Parathyroid adenoma (tissue), 2 donors: ENCODE data around the gene CREBRF.
A peak's percentile ranks its signal among the peaks of the same experiment; 100 is the strongest.
"Not testable (repeated sequence)": the region's sequence is repeated elsewhere in the genome, so short reads cannot be mapped to it uniquely, and the experiment has no call there.

Experiments used
- H2AFZ ChIP-seq: fragments of 300-600 bp; sonication (generic); one replicate; pipeline ENCODE4 v1.7.0; 2017; ENCODE audit warnings: antibody characterized with exemption, mild to moderate bottlenecking
- H3K27ac ChIP-seq: fragments of 300-600 bp; sonication (generic); one replicate; pipeline ENCODE4 v1.7.0; 2017
- H3K27me3 ChIP-seq: fragments of 300-600 bp; sonication (generic); one replicate; pipeline ENCODE4 v1.7.0; 2017; ENCODE audit warnings: low read length; ENCODE audit not compliant: control insufficient read depth, insufficient read depth
- H3K36me3 ChIP-seq: fragments of 300-600 bp; sonication (generic); one replicate; pipeline ENCODE4 v1.7.0; 2017; ENCODE audit warnings: low read length; ENCODE audit not compliant: control insufficient read depth, insufficient read depth
- H3K4me1 ChIP-seq: fragments of 300-600 bp; sonication (generic); one replicate; pipeline ENCODE4 v1.7.0; 2017; ENCODE audit warnings: control low read depth
- H3K4me2 ChIP-seq: fragments of 300-600 bp; sonication (generic); one replicate; pipeline ENCODE4 v1.7.0; 2017; ENCODE audit warnings: low read length
- H3K4me3 ChIP-seq: fragments of 300-600 bp; sonication (generic); one replicate; pipeline ENCODE4 v1.7.0; 2017; ENCODE audit warnings: low read depth, low read length
- H3K79me2 ChIP-seq: fragments of 300-600 bp; sonication (generic); one replicate; pipeline ENCODE4 v1.7.0; 2017; ENCODE audit warnings: control low read depth
- H3K9ac ChIP-seq: fragments of 300-600 bp; sonication (generic); one replicate; pipeline ENCODE4 v1.7.0; 2017; ENCODE audit warnings: mild to moderate bottlenecking
- H3K9me3 ChIP-seq: fragments of 300-600 bp; sonication (generic); one replicate; pipeline ENCODE4 v1.7.0; 2017; ENCODE audit warnings: low read length; ENCODE audit not compliant: control insufficient read depth
- TF ChIP-seq, protein P1 (sequence below): fragments of 300-600 bp; sonication (generic); IDR thresholded peaks from one replicate; pipeline ENCODE4 v1.7.0; 2017; ENCODE audit warnings: antibody characterized with exemption, mild to moderate bottlenecking
- donor health status: primary hyperparathyroidism.

Gene CREBRF

DNA sequence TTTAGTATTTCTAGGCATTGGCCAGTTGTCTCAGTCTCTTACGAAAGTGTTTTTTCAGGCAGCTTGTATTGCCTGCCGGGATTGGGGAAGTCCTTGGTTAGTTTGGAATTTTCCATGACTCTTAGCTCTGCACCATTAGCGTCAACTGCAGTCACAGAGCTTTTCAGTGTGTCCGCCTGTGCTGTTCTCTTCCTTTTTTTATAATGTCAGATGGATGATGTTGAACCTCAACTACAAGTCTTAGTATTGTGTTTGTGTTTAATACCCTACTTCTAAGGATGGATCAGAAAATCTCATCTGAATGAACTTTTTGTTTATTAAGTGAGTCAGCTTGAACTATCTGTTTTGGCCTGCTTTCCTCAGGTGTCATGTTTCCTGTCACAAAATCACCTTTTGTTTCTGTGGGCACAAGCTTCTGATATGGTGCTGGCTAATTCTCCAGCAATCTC, 39.5 kb upstream of the CREBRF start:
- H3K9ac ChIP-seq, result no peak overlapping the region
- H3K27ac ChIP-seq, result peak overlapping the region; percentile 77
- H3K4me2 ChIP-seq, result peak overlapping the region; percentile 34
- TF ChIP-seq, protein P1, sequence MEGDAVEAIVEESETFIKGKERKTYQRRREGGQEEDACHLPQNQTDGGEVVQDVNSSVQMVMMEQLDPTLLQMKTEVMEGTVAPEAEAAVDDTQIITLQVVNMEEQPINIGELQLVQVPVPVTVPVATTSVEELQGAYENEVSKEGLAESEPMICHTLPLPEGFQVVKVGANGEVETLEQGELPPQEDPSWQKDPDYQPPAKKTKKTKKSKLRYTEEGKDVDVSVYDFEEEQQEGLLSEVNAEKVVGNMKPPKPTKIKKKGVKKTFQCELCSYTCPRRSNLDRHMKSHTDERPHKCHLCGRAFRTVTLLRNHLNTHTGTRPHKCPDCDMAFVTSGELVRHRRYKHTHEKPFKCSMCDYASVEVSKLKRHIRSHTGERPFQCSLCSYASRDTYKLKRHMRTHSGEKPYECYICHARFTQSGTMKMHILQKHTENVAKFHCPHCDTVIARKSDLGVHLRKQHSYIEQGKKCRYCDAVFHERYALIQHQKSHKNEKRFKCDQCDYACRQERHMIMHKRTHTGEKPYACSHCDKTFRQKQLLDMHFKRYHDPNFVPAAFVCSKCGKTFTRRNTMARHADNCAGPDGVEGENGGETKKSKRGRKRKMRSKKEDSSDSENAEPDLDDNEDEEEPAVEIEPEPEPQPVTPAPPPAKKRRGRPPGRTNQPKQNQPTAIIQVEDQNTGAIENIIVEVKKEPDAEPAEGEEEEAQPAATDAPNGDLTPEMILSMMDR, result no peak
- no peaks in the 10 kb centered on the region for H3K27me3 ChIP-seq
- H3K9me3 ChIP-seq, result no peaks in the 10 kb centered on the region
- H3K79me2 ChIP-seq, result peaks cover 20% of the 10 kb centered on the region
- no peaks in the 10 kb centered on the region for H3K36me3 ChIP-seq
- H3K4me1 ChIP-seq, result peaks cover 21% of the 10 kb centered on the region
- H3K4me3 ChIP-seq, result peak overlapping the region; percentile 11
- no peak overlapping the region for H2AFZ ChIP-seq

DNA sequence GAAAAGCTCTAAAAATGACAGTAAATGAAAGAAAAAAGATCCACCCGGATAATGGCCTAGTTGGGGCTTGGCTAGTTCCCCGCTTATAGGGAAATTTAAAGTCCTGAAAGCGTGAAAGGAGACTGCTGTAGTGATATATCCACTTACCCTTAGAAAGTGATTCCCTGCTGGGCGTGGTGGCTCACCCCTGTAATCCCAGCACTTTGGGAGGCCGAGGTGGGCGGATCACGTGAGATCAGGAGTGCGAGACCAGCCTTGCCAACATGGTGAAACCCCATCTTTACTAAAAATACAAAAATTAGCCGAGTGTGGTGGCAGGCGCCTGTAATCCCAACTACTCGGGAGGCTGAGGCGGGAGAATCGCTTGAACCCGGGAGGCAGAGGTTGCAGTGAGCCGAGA, 39.1 kb upstream of the CREBRF start:
- H3K27ac ChIP-seq, result peak overlapping the region; percentile 77
- H2AFZ ChIP-seq, H3K36me3 ChIP-seq, H3K9me3 ChIP-seq, H3K9ac ChIP-seq, H3K27me3 ChIP-seq: not testable (repeated sequence)
- H3K4me2 ChIP-seq, result peak overlapping the region; percentile 34
- H3K4me1 ChIP-seq, result peaks cover 21% of the 10 kb centered on the region
- H3K79me2 ChIP-seq, result peaks cover 22% of the 10 kb centered on the region
- H3K4me3 ChIP-seq, result peak overlapping the region; percentile 11

DNA sequence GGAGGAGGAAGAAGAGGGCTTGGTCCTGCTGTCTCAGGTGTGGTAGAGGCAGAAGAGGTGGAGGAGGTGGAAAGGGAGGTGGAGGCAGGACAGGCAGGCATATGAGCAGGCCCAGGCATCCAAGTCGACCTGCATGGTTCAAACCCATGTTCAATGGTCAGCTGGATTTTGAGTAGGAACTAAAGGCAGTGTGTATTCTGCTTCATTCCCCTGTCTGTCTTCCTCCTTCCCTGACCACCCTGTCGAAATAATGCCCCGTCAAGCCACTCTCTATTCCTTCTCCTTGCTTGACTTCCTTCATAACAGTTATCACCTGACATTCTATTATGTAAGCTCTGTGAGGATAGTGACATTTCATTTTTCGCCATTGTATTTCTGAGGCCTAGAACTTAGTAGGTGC, 37.8 kb upstream of the CREBRF start:
- Histone ChIP-seq H3K4me1 (peaks cover 21% of the 10 kb centered on the region), H3K4me3 (no peak overlapping the region), H3K27me3 (no peaks in the 10 kb centered on the region), H3K4me2 (no peak overlapping the region), H3K9ac (no peak overlapping the region), H3K9me3 (no peaks in the 10 kb centered on the region), H3K27ac (no peak overlapping the region), H2AFZ (no peak overlapping the region), H3K36me3 (no peaks in the 10 kb centered on the region), H3K79me2 (peaks cover 18% of the 10 kb centered on the region)
- TF ChIP-seq, protein P1, result no peak

DNA sequence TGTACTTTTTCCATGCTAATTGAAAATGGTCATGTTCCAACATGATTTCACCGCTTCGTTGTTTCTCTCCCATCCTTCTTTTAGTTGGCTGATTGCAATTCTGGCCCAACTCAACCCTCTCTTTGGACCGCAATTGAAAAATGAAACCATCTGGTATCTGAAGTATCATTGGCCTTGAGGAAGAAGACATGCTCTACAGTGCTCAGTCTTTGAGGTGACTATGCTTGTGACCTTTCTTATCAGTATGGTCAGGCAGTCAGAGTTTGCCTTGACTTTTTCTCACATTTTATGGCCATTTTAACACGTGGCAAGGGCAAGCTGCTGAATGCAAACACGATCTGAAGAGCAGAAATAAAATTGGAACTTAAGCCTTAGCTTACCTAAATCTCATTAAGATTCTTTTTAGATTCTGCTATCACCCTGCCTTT, 36.0 kb upstream of the CREBRF start:
- TF ChIP-seq, protein P1, result no peak

DNA sequence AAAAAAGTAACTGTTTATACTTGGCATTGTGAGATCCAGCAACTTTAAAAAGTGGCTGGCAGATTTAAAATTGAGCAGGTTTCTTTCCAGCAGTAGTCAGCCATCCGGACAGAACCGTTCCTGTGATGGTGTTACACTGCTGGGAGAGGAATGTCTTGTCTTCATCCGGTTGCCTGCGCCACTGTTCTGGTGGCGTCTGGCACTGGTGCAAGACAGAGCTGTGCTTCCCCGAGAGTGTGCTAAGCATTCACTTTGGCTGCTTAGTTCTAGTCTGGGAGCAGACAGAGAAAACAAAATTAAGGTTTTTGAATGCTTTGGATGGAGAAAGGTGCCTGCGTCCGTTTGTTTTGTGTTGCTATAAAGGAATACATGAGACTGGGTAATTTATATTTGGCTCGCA, 35.5 kb upstream of the CREBRF start:
- H3K27me3 ChIP-seq, result no peaks in the 10 kb centered on the region
- peaks cover 13% of the 10 kb centered on the region for H3K4me1 ChIP-seq
- no peak overlapping the region for H3K4me3 ChIP-seq
- no peaks in the 10 kb centered on the region for H3K9me3 ChIP-seq
- no peaks in the 10 kb centered on the region for H3K36me3 ChIP-seq
- H3K79me2 ChIP-seq, result peaks cover 30% of the 10 kb centered on the region
- no peak overlapping the region for H3K4me2 ChIP-seq
- H2AFZ ChIP-seq, result no peak overlapping the region
- TF ChIP-seq, protein P1, result no peak
- H3K27ac ChIP-seq, result no peak overlapping the region
- no peak overlapping the region for H3K9ac ChIP-seq

More for the DNA sequence above, 36.0 kb upstream of the CREBRF start:
- H3K27ac ChIP-seq, result no peak overlapping the region
- H3K79me2 ChIP-seq, result peaks cover 28% of the 10 kb centered on the region
- H2AFZ ChIP-seq, result no peak overlapping the region
- no peaks in the 10 kb centered on the region for H3K36me3 ChIP-seq
- no peak overlapping the region for H3K9ac ChIP-seq
- peak overlapping the region; percentile 7 for H3K4me2 ChIP-seq
- no peaks in the 10 kb centered on the region for H3K9me3 ChIP-seq
- H3K4me3 ChIP-seq, result no peak overlapping the region
- H3K27me3 ChIP-seq, result no peaks in the 10 kb centered on the region
- H3K4me1 ChIP-seq, result peaks cover 17% of the 10 kb centered on the region
